CD4-positive, alpha-beta T cell (primary cell): ENCODE results near the gene ARCN1. TPM values are rescaled to one million over a fixed set of nuclear protein-coding genes. Genes with fewer than 3 reads are reported as not detected.

Experiments used
- ATAC-seq: fragments of 200-7000 bp; cut with Tn5 transposase; one replicate; pipeline ENCODE4 v1.10.0; 2022; ENCODE audit warnings: mild to moderate bottlenecking; ENCODE audit not compliant: poor library complexity
- CTCF ChIA-PET: fragments of 350-600 bp; sonication (Branson Sonifier 250); formaldehyde crosslinking; loops from one replicate; lab custom pipeline; 2021; ENCODE audit warnings: antibody characterized with exemption, inconsistent platforms; lab: Charles Lee
- POLR2A ChIA-PET: fragments of 350-600 bp; sonication (Branson Sonifier 250); formaldehyde crosslinking; loops from one replicate; lab custom pipeline; 2021; ENCODE audit warnings: antibody characterized with exemption, inconsistent platforms; lab: Charles Lee
- DNase-seq, 14 experiments: peaks; one replicate each; pipeline ENCODE4 v3.0.0-alpha.2; 2013 to 2020; ENCODE audit warnings: mixed read lengths in 2 of 14
- H3K27ac ChIP-seq, 2 donors: one replicate each; pipeline versions ENCODE4 v1.5.1 to v1.7.0; 2013; ENCODE audit warnings: low read length in 2 of 2, low read depth in 1 of 2, mild to moderate bottlenecking in 1 of 2
- H3K27me3 ChIP-seq, 2 experiments: 1 replicate in 1 of 2; 2 replicates in 1 of 2; pipeline versions ENCODE4 v1.6.1 to v1.7.0; 2013; ENCODE audit warnings: low read length in 2 of 2, control low read depth in 1 of 2, mild to moderate bottlenecking in 1 of 2, moderate library complexity in 1 of 2; ENCODE audit not compliant: insufficient read depth in 2 of 2, control insufficient read depth in 1 of 2
- H3K36me3 ChIP-seq: one replicate; pipeline ENCODE4 v1.6.1; 2013; ENCODE audit warnings: low read length, control low read depth; ENCODE audit not compliant: insufficient read depth
- H3K4me1 ChIP-seq: one replicate; pipeline ENCODE4 v1.6.1; 2013; ENCODE audit warnings: low read length, control low read depth; ENCODE audit not compliant: insufficient read depth
- H3K4me3 ChIP-seq: one replicate; pipeline ENCODE4 v1.5.1; 2013; ENCODE audit warnings: mild to moderate bottlenecking, low read length, moderate library complexity
- H3K9me3 ChIP-seq, 2 experiments: 1 replicate in 1 of 2; 2 replicates in 1 of 2; pipeline versions ENCODE4 v1.6.1 to v1.7.0; 2013; ENCODE audit warnings: low read length in 2 of 2, mild to moderate bottlenecking in 2 of 2, control low read depth in 1 of 2, moderate library complexity in 1 of 2; ENCODE audit not compliant: control insufficient read depth in 1 of 2, insufficient read depth in 1 of 2
- H3K27ac Mint-ChIP-seq: one replicate; pipeline ENCODE4 v1.8.0; 2020; ENCODE audit warnings: mixed read lengths
- H3K27me3 Mint-ChIP-seq: one replicate; pipeline ENCODE4 v1.8.0; 2021; ENCODE audit warnings: mixed read lengths
- H3K36me3 Mint-ChIP-seq: one replicate; pipeline ENCODE4 v1.8.0; 2021; ENCODE audit warnings: low read depth, mixed read lengths
- H3K4me1 Mint-ChIP-seq: one replicate; pipeline ENCODE4 v1.8.0; 2021; ENCODE audit warnings: low read depth, mixed read lengths
- H3K4me3 Mint-ChIP-seq: one replicate; pipeline ENCODE4 v1.8.0; 2020; ENCODE audit warnings: mild to moderate bottlenecking, mixed read lengths
- H3K9me3 Mint-ChIP-seq: one replicate; pipeline ENCODE4 v1.8.0; 2020; ENCODE audit warnings: mixed read lengths
- intact Hi-C, 2 experiments: fragments of 100-400 bp; cut with DNase I in 1 of 2; cut with micrococcal nuclease in 1 of 2; formaldehyde crosslinking; loops; one replicate each; pipeline versions ENCODE4 v1.15.1 to v1.9.0; 2023 to 2025; cut with DNase I, micrococcal nuclease
- total RNA-seq, 174 experiments: library from RNA in 2 of 174; stranded (reverse) in 2 of 174; gene quantifications; one replicate each; pipeline ENCODE4 v1.2.3 and lab custom pipeline; 2021 to 2026
- TF ChIP-seq, protein P1 (sequence below): fragments of 200-600 bp; IDR thresholded peaks from one replicate; pipeline ENCODE4 v1.8.0; 2022; ENCODE audit warnings: antibody characterized with exemption, mild to moderate bottlenecking

Gene ARCN1
- total RNA-seq, 2 experiments from 2014 or later, result 73.7 to 78.6 TPM

- H3K4me3 Mint-ChIP-seq, result no peak overlapping the region
- Histone ChIP-seq H3K4me1 (peaks cover 32% of the 10 kb centered on the region), H3K27me3 (peaks cover 0 to 2% of the 10 kb centered on the region in 2 experiments), H3K4me3 (no peak overlapping the region), H3K27ac (no peak overlapping the region), H3K9me3 (peaks cover 0 to 3% of the 10 kb centered on the region in 2 experiments), H3K36me3 (peaks cover 23% of the 10 kb centered on the region)
- peaks cover 18% of the 10 kb centered on the region for H3K4me1 Mint-ChIP-seq
- peaks cover 4% of the 10 kb centered on the region for H3K27me3 Mint-ChIP-seq
- no peak for DNase-seq
- POLR2A ChIA-PET, result interaction anchor here (2.0 to 2.3 kb wide), 2 partner anchors 11 to 33 kb away, joined by 5 to 8 read pairs; partner anchors contain the start of gene ARCN1
- no peaks in the 10 kb centered on the region for H3K9me3 Mint-ChIP-seq
- peaks cover 22% of the 10 kb centered on the region for H3K36me3 Mint-ChIP-seq
- TF ChIP-seq, protein P1, sequence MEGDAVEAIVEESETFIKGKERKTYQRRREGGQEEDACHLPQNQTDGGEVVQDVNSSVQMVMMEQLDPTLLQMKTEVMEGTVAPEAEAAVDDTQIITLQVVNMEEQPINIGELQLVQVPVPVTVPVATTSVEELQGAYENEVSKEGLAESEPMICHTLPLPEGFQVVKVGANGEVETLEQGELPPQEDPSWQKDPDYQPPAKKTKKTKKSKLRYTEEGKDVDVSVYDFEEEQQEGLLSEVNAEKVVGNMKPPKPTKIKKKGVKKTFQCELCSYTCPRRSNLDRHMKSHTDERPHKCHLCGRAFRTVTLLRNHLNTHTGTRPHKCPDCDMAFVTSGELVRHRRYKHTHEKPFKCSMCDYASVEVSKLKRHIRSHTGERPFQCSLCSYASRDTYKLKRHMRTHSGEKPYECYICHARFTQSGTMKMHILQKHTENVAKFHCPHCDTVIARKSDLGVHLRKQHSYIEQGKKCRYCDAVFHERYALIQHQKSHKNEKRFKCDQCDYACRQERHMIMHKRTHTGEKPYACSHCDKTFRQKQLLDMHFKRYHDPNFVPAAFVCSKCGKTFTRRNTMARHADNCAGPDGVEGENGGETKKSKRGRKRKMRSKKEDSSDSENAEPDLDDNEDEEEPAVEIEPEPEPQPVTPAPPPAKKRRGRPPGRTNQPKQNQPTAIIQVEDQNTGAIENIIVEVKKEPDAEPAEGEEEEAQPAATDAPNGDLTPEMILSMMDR, result no peak
- H3K27ac Mint-ChIP-seq, result peak overlapping the region; percentile 59
- intact Hi-C loops, result loop anchor here in 1 of 2 experiments (5.0 kb wide), 1 partner anchor 33 kb away; the partner anchor contains the start of gene ARCN1
- ATAC-seq, result no peak
- CTCF ChIA-PET, result interaction anchor here (1.3 kb wide), 1 partner anchor 10 kb away, joined by 8 read pairs; no protein-coding TSS in a partner anchor
Observed at GRCh38 chr11:118605116-118605867, 33.1 kb downstream of the ARCN1 start.

DNA sequence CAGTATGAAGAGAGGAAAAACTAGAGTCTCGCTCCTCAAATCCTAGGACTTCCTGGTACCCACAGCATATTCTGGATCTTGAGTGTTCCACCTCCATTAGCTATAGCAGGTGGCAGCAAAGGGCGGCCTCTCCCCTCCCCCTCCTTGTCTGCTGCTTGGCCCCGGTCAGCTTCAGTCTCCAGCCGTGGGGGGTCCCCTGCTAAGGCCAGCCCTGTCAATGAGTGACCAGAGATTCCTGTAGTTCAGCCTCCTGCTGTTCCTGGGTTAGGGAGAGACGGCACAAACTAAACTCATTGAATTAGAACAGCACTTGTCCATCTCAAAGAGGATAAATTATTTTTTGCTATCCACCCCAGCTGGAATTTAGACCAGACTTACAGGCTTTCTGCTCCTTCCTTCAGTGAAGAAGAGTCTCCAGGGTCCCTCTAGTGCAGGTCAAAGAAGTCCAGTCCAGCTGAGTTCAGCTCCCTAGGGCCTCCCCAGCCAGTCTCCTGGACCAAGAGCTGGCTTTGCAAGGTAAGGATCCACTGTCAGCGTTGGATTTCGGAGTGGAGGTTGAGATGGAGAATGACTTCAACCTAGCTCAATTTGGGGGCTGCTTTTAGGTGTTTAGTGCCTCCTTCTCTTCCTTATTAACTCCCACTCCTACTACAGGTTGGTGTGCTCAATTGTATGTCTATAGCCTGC is 34.1 kb downstream of the ARCN1 start:
- peaks cover 16% of the 10 kb centered on the region for H3K36me3 ChIP-seq
- no peak overlapping the region for H3K4me3 ChIP-seq
- TF ChIP-seq, protein P1, result no peak
- peaks cover 42% of the 10 kb centered on the region for H3K4me1 ChIP-seq
- H3K4me3 Mint-ChIP-seq, result peak overlapping the region; percentile 82
- peak overlapping the region; percentile 72 for H3K27ac Mint-ChIP-seq
- H3K27ac ChIP-seq, result no peak overlapping the region
- H3K36me3 Mint-ChIP-seq, result peaks cover 16% of the 10 kb centered on the region
- H3K9me3 Mint-ChIP-seq, result no peaks in the 10 kb centered on the region
- H3K4me1 Mint-ChIP-seq, result peaks cover 22% of the 10 kb centered on the region
- DNase-seq (no peak), ATAC-seq (no peak)
- peaks cover 8% of the 10 kb centered on the region for H3K27me3 Mint-ChIP-seq
- intact Hi-C loops, result loop anchor here in 1 of 2 experiments (5.0 kb wide), 1 partner anchor 34 kb away; the partner anchor contains the start of gene ARCN1
- peaks cover 0 to 3% of the 10 kb centered on the region in 2 experiments for H3K9me3 ChIP-seq
- peaks cover 0 to 2% of the 10 kb centered on the region in 2 experiments for H3K27me3 ChIP-seq
- CTCF ChIA-PET, result no interaction called here
- POLR2A ChIA-PET, result interaction anchor here (0.6 to 2.9 kb wide), 4 partner anchors 34 to 278 kb away, joined by 3 to 18 read pairs (median 4); partner anchors contain the start of gene ARCN1

GRCh38 chr11:118606844-118607228 is 34.6 kb downstream of the ARCN1 start:
- peak overlapping the region; percentile 82 for H3K4me3 Mint-ChIP-seq
- H3K4me1 Mint-ChIP-seq, result peaks cover 24% of the 10 kb centered on the region
- H3K27me3 ChIP-seq, result peaks cover 0 to 2% of the 10 kb centered on the region in 2 experiments
- H3K36me3 Mint-ChIP-seq, result peaks cover 11% of the 10 kb centered on the region
- intact Hi-C loops, result loop anchor here in 1 of 2 experiments (5.0 kb wide), 1 partner anchor 35 kb away; the partner anchor contains the start of gene ARCN1
- TF ChIP-seq, protein P1, result no peak
- ATAC-seq (no peak), DNase-seq (no peak)
- no peak overlapping the region for H3K4me3 ChIP-seq
- H3K9me3 ChIP-seq, result peaks cover 0 to 3% of the 10 kb centered on the region in 2 experiments
- no peak overlapping the region for H3K27ac ChIP-seq
- ChIA-PET POLR2A (interaction anchor here (0.5 to 3.6 kb wide), 5 partner anchors 12 to 278 kb away, joined by 3 to 20 read pairs (median 3); partner anchors contain the start of gene ARCN1), CTCF (interaction anchor here (1.2 kb wide), 1 partner anchor 12 kb away, joined by 4 read pairs; no protein-coding TSS in a partner anchor)
- H3K27me3 Mint-ChIP-seq, result peaks cover 10% of the 10 kb centered on the region
- H3K9me3 Mint-ChIP-seq, result no peaks in the 10 kb centered on the region
- H3K36me3 ChIP-seq, result peaks cover 10% of the 10 kb centered on the region
- H3K4me1 ChIP-seq, result peaks cover 44% of the 10 kb centered on the region
- peak overlapping the region; percentile 72 for H3K27ac Mint-ChIP-seq
